DMS 273 (cell line): Measurements from ENCODE around the gene TMBIM1.

ENCODE experiments used
- DNase-seq: peaks from one replicate; lab custom pipeline; 2025; ENCODE audit not compliant: unreplicated experiment; lab: John Stamatoyannopoulos, UW

Gene TMBIM1

DNA sequence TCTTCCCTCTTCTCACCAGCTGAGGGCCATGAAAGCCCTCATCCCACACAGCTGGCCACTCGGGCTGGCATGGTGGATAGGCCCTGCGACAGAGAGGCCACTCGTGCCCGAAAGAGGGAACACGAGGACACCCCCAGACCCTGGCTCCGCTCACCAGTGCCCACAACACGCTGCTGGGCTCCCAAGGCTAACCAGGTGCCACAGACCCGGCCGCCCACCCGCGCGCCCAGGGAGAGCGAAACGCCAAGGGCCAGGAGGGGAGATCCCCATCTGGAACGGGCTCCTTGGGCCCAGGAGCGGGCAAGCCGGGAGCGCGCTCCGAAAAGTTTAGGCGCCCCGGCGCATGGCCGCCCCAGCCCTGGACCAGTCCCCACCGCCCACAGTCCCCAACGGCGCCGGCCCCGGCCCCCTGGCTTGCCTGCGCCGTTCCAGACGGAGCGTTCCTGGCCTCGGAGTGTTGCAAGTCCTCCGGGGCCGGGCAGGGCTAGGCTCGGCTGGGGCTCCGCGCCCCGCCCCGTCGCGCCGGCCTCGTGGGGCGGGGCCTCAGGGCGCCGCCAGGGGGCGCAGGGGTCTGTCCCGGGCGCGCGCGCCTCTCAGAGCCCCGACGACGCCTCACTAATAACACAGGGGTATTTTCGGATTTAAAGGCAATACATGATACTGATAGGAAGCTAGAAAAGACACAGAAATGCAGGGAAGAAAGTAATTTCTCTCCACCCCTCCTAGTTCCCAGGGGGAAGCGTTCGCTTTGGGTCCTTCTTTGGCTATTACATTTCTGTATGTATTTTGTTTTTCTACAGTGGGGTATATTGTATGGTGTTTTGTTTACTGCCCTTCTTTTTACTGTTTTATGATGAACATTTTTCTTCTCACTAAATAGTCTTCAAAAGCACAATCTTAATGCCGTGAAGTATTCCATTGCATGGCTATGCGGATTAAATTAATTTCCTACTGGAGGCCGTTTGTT, at the start of gene TMBIM1:
TSS of gene TMBIM1 (minus strand) at position 456 of the 967 bp plus-strand sequence. CDS start 10,362 bp downstream, outside the sequence.
- peak; percentile 86 for DNase-seq

GRCh38 chr2:218341381-218341780, 49.1 kb upstream of the TMBIM1 start:
- no peak for DNase-seq

DNA sequence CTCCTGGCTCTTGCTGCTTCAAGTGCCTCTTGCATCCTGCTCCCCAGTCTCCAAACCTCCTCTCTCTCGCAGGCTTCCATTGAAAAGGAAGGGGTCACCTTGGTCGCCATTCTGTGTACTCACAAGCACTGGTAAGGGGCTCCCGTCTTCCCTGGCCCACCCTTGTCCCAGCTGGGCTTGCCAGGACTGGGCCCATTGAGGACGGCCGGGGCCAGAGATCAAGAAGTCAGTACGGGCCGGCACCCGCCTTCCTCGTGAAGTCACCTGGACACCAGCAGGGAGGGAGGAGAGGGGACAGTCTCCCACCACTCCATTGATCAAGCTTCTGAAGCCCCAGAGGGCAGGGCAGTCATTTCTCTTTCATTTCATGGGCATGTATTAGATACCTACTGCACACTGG, 48.4 kb upstream of the TMBIM1 start:
- DNase-seq = no peak

DNA sequence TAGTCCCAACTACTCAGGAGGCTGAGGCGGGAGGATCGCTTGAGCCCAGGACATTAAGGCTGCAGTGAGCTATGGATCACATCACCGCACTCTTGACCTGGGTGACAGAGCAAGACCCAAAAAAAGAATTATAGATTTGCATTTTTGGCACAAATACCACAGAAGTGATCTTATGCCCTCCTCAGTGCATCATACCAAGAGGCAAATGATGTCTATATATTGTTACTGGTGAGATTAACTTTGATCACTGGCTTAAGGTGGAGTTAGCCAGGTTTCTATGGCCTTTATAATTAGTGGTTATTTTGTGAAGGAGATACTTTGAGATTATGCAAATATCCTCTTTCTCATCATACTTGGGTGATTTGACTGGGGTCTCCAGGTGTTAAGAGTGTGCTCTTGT, 42.2 kb upstream of the TMBIM1 start:
- DNase-seq = no peak

- no peak for DNase-seq
These were observed 40.8 kb upstream of the TMBIM1 start for GRCh38 chr2:218332920-218333645.

DNA sequence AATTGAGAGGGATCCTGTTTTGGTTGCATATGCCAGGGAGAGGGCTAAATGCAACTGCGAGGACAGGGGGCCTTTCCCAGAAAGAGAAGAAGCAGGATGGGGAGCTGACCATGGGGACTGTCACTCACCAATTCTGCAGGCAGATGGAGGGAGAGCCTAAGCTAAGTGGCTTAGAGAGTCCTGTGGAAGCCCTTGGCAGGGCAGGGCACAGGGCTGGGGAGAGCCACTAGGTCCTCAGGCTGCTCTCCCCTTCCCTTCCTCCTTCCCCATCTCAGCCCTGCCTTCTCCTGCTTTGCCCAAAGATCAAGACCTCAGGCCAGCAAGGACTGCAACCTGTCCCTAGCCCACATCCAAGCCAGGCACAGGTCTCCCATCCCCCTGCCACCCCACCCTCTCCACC, 40.0 kb upstream of the TMBIM1 start:
- DNase-seq = no peak

DNA sequence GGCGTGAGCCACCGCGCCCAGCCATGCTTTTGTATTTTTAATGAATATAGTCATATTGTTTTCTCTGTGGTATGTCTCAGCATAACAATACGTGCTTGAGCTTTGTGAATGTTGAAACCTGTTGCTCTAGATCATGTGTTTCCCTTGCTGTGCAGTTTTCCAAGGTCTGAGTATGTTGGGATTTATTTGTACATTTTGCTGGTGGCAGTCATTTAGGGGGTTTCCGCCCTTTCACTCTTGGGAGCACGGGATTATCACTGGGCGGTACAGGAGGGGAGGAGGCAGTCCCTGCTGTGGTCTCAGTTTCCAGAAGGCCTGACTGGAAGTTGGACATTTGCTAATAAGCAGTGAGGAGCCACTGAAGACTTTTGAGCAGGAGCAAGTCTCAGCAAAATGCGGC, 39.4 kb upstream of the TMBIM1 start:
- DNase-seq = no peak

- DNase-seq = no peak
These were observed 37.7 kb upstream of the TMBIM1 start for GRCh38 chr2:218329826-218330593.

DNA sequence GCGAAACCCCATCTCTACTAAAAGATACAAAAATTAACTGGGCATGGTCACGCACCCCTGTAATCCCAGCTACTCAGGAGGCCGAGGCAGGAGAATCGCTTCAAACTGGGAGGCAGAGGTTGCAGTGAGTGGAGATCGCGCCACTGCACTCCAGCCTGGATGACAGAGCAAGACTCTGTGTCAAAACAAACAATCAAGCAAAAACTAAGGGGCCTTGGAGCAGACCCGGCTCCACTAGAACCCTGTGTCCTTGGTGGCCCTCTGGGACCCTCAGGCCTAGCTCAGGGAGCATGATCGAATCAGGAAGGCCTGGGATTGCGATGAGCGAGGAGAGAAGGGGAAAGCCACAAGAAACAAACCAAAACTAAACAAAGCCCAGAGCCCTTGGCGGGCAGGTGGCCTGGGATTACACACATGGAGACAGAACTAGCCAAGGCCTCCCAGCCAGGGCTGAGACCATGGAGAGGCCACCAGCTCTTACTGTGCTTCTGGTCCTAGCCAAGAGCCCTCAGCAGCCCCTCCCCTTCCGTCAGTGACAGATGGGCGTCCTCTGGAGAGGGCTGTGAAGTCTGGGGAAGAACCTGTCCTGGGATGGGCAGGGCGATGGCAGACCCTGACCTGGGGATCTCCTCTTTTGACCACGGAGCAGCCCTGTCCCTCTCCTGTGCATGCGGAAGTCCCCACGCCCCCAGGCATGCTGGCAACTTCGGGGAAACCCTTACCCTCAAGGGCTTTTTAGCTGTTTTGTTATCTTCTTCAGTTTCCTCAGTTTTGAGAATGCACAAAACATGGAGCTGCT, 36.9 kb upstream of the TMBIM1 start:
- peak; percentile 60 for DNase-seq

DNA sequence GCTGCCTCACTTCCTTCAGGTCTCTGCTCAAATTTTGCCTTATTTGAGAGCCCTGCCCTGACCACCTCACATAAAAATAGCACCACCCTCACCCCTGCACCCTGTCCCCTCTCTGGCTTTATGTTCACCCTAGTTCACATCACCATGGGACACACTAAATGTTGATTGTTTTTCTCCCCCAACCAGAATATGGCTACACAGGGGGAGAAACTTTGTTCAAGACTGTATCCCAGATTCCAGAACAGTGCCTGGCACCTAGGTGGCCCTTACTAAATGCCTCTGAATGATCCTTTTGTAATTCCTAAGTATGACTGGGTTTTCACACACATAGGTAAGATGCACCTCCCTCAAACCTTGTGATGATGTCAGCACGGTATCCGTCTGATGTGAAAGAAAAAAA, 36.0 kb upstream of the TMBIM1 start:
- DNase-seq = no peak

DNA sequence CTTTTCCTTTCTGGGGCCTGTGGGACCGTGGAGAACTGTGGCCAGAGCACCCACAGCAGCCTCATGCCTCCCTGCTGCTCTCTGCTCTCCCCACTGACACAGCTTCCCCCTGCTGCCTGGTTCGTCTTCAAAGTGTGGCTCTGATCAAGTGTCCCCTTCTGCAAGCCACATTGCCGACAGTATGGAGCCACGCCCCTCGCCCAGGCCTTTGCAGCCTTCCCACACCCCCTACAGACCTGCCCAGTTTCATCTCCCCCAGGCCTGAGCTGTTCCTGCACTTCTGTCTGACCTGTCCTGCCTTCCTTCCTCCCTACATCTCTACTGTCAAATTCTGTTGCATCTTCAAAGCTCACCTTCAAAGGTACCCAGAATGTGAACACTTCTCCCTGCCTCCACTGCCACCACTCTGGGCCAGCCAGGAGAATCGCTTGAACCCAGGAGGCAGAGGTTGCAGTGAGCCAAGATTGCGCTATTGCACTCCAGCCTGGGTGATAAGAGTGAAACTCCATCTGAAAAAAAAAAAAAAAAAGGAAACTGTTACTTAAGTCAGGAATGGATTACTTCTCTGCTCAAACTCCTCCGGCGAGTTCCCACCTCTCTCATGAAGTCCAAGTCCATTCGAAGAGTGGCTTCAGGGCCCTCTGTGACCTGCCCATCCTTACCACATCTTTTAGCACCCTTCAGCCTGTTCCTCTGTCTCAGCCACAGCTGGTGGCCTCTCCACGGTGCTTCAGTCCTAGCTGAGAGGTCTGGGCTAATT, 35.3 kb upstream of the TMBIM1 start:
- no peak for DNase-seq

GRCh38 chr2:218326315-218326714, 34.0 kb upstream of the TMBIM1 start:
- no peak for DNase-seq

GRCh38 chr2:218325566-218326160, 33.4 kb upstream of the TMBIM1 start:
- no peak for DNase-seq

- DNase-seq = peak; percentile 68
These were observed 31.5 kb upstream of the TMBIM1 start for GRCh38 chr2:218323526-218324472.

DNA sequence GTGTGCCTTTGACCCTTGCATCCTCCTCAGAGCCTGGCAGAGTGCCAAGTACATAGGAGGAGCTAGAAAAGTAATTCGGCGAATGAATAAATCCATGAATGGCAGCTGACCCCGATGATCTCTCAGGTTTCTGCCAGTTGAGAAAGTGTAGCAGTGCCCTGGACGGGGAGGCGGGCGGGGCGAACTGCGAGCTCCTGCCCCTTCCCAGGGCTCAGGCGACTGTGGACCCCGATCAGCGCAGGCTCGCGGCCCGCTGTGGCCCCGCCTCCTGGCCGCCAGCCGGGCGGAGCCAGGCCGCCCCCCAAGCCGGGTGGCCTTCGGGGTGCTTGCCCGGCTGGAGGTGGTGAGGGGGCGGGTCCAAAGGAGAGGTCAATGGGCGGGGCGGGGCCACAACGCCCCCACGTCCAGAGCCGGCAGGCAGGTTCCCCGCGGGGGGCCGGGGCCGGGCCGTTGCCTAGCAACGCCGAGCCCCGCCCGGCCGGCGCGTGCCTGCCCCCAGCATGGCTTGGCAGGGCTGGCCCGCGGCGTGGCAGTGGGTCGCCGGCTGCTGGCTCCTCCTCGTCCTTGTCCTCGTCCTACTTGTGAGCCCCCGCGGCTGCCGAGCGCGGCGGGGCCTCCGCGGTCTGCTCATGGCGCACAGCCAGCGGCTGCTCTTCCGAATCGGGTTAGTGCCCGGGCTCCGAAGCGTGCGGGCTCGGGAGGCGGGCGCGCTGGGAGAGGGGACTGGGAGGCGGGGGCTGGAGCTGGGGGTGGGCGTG, 30.6 kb upstream of the TMBIM1 start:
- peak; percentile 94 for DNase-seq

DNA sequence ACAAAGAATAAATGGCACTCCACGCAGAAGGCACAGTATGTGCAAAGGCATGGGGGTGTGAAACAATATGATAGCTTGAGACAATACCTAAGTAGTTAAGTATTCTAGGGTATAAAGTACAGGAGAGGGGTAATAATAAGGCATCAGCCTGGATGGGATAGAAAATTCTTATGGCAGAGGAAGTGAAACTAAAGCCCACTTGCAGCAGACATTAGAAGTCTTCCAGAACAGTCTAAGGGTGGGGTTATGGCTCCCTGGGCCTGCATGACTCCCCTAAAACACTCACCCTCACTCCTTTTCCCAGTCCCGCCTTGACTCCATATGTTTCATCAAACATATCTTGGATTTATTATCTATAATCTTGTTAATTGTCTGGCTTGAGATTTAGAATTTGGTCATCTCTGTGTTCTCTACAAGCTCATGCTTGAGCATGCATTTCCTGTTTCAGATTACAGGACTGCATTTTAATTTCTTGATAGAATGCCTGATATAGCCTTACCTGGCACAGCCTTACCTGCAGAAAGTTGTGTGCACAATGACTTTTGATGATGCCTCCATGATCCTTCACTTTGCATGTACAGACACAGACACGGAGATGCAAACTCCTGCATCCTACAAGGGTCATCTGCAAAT, 28.5 kb upstream of the TMBIM1 start:
- DNase-seq = no peak

DNA sequence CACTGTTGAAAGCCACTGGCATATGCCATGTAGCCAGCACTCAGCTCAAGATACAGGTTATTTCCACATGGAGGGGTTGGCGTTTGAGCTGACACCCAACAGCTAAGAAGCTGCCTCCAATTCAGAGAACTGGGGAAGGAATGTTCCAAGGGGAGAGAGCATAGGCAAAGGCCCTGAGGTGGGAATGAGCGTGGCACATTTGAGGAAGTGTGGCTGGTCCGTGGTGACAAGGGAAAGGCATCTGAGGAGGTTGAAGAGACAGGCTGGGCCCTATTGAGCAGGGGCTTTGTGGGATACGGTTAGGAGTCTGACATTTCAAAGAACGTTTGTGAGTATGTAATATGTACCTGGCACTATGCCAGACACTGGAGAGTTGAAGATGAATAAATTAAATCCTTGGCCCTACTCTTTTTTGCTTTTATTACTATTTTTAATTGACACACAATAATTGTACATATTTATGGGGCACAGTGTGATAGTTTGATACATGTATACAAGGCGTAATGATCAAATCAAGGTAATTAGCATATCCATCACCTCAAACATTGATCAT, 27.6 kb upstream of the TMBIM1 start:
- peak; percentile 39 for DNase-seq
